ENCODE measurements around the gene RAD51B. TPM values are rescaled to one million over a fixed set of nuclear protein-coding genes. Genes with fewer than 3 reads are reported as not detected.

The RAD51B gene
- total and polyA plus RNA-seq, 4 donors: 2.5 to 95.0 (median 9.6) TPM

- ATAC-seq (ENCODE audit: insufficient read depth, low FRiP score): no peak
- no peaks in the 10 kb centered on the region for H3K9me3 ChIP-seq (ENCODE audit: control insufficient read depth in 4 of 4, insufficient read depth in 3 of 4, low read length in 3 of 4)
- peaks cover 5 to 28% (median 9%) of the 10 kb centered on the region in 5 donors for H3K4me1 ChIP-seq (ENCODE audit: control insufficient read depth in 5 of 5, insufficient read depth in 5 of 5, low read length in 5 of 5)
- 80 to 90% methylated on average over 2 of the region's 2 CpGs for WGBS, 2 donors
- no peak overlapping the region for H3K9ac ChIP-seq (ENCODE audit: insufficient read depth in 1 of 2, low read length in 2 of 2)
- H3K27ac ChIP-seq (ENCODE audit: low read depth in 1 of 2, low read length in 1 of 2): no peak overlapping the region
- TF ChIP-seq CTCF (IDR thresholded peaks at IDR 0.05; ENCODE audit: control extremely low read depth, extremely low read depth): no peak
- H3K27me3 ChIP-seq (ENCODE audit: control insufficient read depth in 3 of 3, insufficient read depth in 3 of 3, low read length in 2 of 3): no peaks in the 10 kb centered on the region
- no peak overlapping the region for H3K4me3 ChIP-seq
- no peak for DNase-seq
- H3K36me3 ChIP-seq (ENCODE audit: control insufficient read depth in 4 of 4, insufficient read depth in 4 of 4, low read length in 4 of 4): no peaks in the 10 kb centered on the region
These were observed 316.0 kb downstream of the RAD51B start for GRCh38 chr14:68135566-68135965.

GRCh38 chr14:68137704-68138619, 318.4 kb downstream of the RAD51B start:
- H3K36me3 ChIP-seq (ENCODE audit: control insufficient read depth in 4 of 4, insufficient read depth in 4 of 4, low read length in 4 of 4): no peaks in the 10 kb centered on the region
- H3K27me3 ChIP-seq (ENCODE audit: control insufficient read depth in 3 of 3, insufficient read depth in 3 of 3, low read length in 2 of 3): no peaks in the 10 kb centered on the region
- H3K9me3 ChIP-seq (ENCODE audit: control insufficient read depth in 4 of 4, insufficient read depth in 3 of 4, low read length in 3 of 4): no peaks in the 10 kb centered on the region
- 77 to 84% methylated on average over 3 of the region's 3 CpGs for WGBS, 2 donors
- ATAC-seq (ENCODE audit: insufficient read depth, low FRiP score) (peak; percentile 76), DNase-seq (peak in 2 of 3 donors; percentile 31 to 34)
- no peak overlapping the region for H3K4me3 ChIP-seq
- no peak for TF ChIP-seq CTCF (IDR thresholded peaks at IDR 0.05; ENCODE audit: control extremely low read depth, extremely low read depth)
- peak overlapping the region in 1 of 2 donors; percentile 3 for H3K9ac ChIP-seq (ENCODE audit: insufficient read depth in 1 of 2, low read length in 2 of 2)
- H3K27ac ChIP-seq (ENCODE audit: low read depth in 1 of 2, low read length in 1 of 2): peak overlapping the region in 1 of 2 donors; percentile 33
- H3K4me1 ChIP-seq (ENCODE audit: control insufficient read depth in 5 of 5, insufficient read depth in 5 of 5, low read length in 5 of 5): peaks cover 7 to 46% (median 14%) of the 10 kb centered on the region in 5 donors

- ATAC-seq (ENCODE audit: insufficient read depth, low FRiP score) (no peak), DNase-seq (no peak)
- Histone ChIP-seq H3K9me3 (ENCODE audit: control insufficient read depth in 4 of 4, insufficient read depth in 3 of 4, low read length in 3 of 4) (no peaks in the 10 kb centered on the region), H3K4me3 (no peak overlapping the region), H3K36me3 (ENCODE audit: control insufficient read depth in 4 of 4, insufficient read depth in 4 of 4, low read length in 4 of 4) (no peaks in the 10 kb centered on the region), H3K27ac (ENCODE audit: low read depth in 1 of 2, low read length in 1 of 2) (peak overlapping the region; percentile 46 to 73), H3K9ac (ENCODE audit: insufficient read depth in 1 of 2, low read length in 2 of 2) (no peak overlapping the region), H3K27me3 (ENCODE audit: control insufficient read depth in 3 of 3, insufficient read depth in 3 of 3, low read length in 2 of 3) (no peaks in the 10 kb centered on the region), H3K4me1 (ENCODE audit: control insufficient read depth in 5 of 5, insufficient read depth in 5 of 5, low read length in 5 of 5) (peaks cover 10 to 62% (median 17%) of the 10 kb centered on the region in 5 donors)
- WGBS, 2 donors: 57 to 79% methylated on average over 4 of the region's 4 CpGs
- no peak for TF ChIP-seq CTCF (IDR thresholded peaks at IDR 0.05; ENCODE audit: control extremely low read depth, extremely low read depth)
These were observed 320.0 kb downstream of the RAD51B start for GRCh38 chr14:68139431-68140075.
